Bronchial smooth muscle cell (primary cell): Measurements from ENCODE around the gene MED16. TPM values are rescaled to one million over a fixed set of nuclear protein-coding genes. Genes with fewer than 3 reads are reported as not detected.

Experiments used
- total RNA-seq: library from RNA; depleted of rRNA; stranded (reverse); fragments of >200 nt; gene quantifications from 2 replicates; pipeline ENCODE4 v1.2.1, GENCODE V29; 2014

Gene MED16
- 26.5 and 35.5 TPM in 2 replicates for total RNA-seq

DNA sequence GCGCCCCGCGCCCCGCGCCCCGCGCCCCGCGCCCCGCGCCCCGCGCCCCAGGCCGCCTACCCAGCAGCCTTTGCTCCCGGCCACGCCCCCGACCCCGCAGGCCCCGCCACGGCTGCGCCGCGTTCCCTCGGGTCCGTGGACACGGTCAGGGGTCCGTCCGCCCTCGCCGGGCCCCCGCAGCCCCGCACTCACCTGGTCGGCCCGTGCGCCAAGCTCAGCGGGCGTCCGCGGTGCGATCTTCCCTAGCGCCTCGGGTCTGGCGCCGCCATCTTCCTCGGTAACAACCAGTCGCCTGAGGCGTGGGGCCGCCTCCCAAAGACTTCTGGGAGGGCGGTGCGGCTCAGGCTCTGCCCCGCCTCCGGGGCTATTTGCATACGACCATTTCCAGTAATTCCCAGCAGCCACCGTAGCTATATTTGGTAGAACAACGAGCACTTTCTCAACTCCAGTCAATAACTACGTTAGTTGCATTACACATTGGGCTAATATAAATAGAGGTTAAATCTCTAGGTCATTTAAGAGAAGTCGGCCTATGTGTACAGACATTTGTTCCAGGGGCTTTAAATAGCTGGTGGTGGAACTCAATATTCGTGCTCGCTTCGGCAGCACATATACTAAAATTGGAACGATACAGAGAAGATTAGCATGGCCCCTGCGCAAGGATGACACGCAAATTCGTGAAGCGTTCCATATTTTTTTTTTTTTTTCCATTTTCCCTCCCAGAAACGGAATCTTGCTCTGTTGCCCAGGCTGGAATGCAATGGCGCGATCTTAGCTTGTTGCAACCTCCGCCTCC, at the start of gene MED16, which contains the start of gene RNU6-9:
TSS of gene MED16 (minus strand) at position 294 of the 796 bp plus-strand sequence. CDS start 2,056 bp downstream, outside the sequence.
TSS of gene RNU6-9 (plus strand) at position 591 of the 796 bp plus-strand sequence.

DNA sequence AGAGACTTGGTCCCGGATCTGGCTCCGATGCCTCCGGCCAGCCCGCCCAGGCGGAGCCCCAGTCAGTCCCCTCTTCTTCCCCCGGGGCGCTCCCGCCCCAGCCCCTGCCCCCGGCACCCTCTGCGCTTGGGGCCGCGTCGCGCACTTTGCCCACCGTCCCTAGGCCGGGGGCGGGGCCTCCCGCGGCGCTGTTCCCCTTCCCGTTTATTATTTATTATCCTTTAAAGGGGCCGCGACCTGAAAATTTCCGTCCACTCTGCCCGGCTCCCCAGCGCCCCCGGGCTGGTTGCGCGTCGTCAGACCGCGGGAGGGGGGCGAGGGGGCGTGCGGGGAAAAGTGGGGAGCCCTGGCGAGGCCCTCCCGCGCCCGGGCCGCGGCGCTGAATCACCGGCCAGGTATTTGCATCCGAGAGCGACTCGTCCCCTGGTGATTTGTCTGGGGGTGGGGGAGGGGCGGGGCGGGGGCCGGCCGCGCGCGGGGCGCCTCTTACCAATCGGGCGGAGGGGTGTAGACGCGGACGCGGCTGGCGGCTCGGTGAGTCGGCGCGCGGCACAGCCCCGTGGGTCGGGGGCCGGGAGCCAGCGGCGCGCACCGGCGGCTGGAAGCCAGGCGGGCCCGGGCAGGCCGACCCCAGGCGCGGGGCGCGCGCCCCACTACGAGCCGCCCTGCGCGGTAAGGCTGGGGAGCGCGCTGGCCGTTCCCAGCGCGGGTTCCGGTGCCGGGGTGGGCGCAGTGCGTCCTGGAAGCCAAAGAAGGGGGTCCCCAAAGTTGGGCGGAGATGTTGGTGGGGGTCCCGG, 32.7 kb upstream of the MED16 start, which contains the start of gene ARID3A:
TSS of gene ARID3A (plus strand) at position 510 of the 797 bp plus-strand sequence. CDS start 3,494 bp downstream, outside the sequence.

DNA sequence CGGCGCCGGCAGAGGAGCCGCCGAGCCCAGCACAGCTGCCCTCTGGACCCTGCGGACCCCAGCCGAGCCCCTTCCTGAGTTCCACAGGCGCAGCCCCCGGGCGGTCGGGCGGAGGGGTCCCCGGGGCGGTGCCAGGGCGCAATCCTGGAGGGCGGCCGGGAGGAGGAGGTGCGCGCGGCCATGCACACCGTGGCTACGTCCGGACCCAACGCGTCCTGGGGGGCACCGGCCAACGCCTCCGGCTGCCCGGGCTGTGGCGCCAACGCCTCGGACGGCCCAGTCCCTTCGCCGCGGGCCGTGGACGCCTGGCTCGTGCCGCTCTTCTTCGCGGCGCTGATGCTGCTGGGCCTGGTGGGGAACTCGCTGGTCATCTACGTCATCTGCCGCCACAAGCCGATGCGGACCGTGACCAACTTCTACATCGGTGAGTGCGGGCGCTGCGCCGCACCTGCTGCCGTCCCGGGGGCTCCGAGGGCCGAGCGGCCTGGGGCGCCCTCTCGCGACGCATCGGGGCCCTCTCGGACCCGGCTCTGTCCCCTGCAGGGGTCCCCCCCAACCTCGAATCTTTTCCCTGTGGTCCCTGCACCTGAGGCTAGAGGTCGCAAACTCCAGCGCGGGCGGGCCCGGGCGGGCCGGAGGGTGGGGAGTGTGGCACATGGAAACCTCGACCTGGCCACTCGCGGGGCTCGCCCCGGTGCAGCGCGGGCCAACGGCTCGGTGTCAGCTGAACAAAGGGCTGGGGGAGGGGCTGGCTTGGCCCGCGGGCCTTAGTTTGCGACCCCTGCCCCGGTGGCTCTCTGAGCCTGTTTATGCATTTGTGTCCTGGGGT, 24.6 kb upstream of the MED16 start, which contains the start of gene KISS1R:
TSS of gene KISS1R (plus strand) at position 11 of the 829 bp plus-strand sequence. CDS start at position 181, 170 bp downstream.

DNA sequence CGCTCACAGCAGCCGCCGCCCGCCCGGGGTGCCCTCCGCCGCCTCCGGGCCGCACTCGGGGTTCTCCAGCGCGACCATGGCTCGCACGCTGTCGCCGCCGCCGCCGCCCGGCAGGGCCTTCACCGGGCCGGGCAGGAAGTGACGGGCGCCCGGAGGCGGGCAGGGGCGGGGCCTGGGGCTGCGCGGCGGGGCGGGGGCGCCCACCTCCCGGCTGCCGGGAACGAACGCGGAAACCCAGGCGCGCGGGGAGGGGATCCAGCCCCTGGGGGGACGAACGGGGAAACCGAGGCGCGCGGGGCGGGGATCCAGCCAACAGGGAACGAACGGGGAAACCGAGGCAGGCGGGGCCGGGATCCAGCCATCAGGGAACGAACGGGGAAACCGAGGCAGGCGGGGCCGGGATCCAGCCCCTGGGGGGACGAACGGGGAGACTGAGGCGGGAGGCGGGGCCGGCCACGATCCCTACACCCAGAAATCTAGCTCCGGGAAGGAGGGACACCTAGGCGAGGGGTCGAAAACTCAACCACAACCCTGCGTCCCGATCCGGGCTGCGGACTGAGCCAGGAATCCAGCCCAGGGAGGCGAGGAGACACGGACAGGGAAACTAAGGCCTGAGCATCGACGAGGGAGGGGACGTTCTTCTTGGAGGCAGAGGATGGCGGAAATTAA, 20.2 kb upstream of the MED16 start, which contains the start of gene R3HDM4:
TSS of gene R3HDM4 (minus strand) at position 140 of the 669 bp plus-strand sequence. CDS start at position 78, 62 bp downstream.

GRCh38 chr19:858868-859843, 33.8 kb downstream of the MED16 start, which contains the start of gene CFD:
Gene CFD, plus strand, starts transcription at chr19:859664. Its CDS starts 26 bp downstream, at chr19:859690.

GRCh38 chr19:852136-853013, 40.6 kb downstream of the MED16 start, which contains the start of gene ELANE:
Gene ELANE, plus strand, starts transcription at chr19:852303. Its CDS starts 26 bp downstream, at chr19:852329.

GRCh38 chr19:840519-841206, 52.3 kb downstream of the MED16 start, which contains the start of gene PRTN3:
Gene PRTN3, plus strand, starts transcription at chr19:840999. Its CDS starts 10 bp downstream, at chr19:841009.

DNA sequence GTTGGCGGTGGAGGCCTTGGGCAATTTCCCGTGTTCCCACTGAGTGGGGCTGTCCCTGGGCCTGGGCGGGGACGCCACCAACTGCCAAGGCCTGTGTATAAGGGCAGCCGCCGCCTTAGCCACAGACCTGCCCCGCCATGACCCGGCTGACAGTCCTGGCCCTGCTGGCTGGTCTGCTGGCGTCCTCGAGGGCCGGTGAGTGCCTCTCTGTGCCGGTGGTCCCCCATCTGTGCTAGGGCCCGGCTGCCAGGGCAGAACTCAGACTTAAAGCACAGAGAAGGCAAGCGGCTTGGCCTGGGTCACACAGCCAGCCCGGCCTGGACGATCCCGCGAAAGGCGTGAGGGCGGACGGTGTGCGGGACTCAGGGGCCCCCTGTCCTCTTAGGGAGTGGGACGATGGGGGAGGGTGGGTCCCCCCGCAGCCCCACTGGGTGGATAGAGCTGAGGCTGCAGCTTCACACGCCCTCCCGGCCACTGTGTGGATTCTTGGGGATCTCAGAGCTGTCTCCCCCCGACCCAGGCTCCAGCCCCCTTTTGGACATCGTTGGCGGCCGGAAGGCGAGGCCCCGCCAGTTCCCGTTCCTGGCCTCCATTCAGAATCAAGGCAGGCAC, 65.2 kb downstream of the MED16 start, which contains the start of gene AZU1:
TSS of gene AZU1 (plus strand) at position 128 of the 612 bp plus-strand sequence. CDS start at position 138, 10 bp downstream.

DNA sequence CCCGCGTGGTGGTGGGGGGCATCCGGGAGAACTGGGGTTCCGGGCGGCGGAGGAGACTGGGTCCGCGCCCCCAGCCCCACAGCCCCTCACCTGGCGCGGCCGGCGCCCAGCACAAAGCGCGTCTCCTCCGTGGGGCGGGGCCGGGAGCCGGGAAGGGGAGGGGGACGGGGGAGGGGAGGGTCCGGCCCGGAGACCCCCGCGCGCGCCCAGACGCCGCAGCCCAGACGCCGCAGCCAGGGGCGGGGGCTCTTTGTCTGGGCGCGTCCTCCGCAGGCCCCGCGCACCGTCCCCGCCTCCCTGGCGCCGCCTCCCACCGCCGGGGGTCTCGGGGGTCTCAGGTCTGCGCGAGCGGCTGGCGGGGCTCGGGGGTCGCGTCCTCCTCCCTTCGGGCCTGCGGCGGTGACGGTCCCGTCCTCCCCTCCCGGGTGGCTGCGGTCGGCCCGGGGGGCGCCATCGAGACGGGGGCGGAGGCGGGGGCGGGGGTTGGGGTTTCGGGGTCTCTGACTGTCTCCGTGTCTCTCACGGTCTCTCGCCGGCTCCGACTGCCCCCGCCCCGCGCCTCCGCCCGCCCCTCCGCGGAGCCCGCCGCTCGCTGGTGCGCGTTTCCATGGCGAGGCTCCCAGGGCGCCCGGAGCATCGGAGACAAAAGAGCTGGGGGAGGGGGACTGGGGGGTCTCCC, 71.0 kb downstream of the MED16 start, which contains the start of gene PLPPR3:
TSS of gene PLPPR3 (minus strand) at position 131 of the 679 bp plus-strand sequence. CDS start 396 bp downstream, outside the sequence.

Other genes with a start within 250 kb of the MED16 start
- 10.1 and 11.6 TPM in 2 replicates for gene RNF126, start 230.0 kb downstream of the MED16 start, total RNA-seq
- 24.1 and 37.4 TPM in 2 replicates for gene FSTL3, start 216.8 kb downstream of the MED16 start, total RNA-seq
- gene PRSS57, start 197.7 kb downstream of the MED16 start, total RNA-seq, result not detected in 2 replicates
- 12.5 and 68.7 TPM in 2 replicates for gene PALM, start 184.3 kb downstream of the MED16 start, total RNA-seq
- 0.32 and 0.43 TPM in 2 replicates for gene MISP, start 142.1 kb downstream of the MED16 start, total RNA-seq
- gene PTBP1, start 95.7 kb downstream of the MED16 start, total RNA-seq, result 58.3 and 65.3 TPM in 2 replicates
- 0.47 and 0.77 TPM in 2 replicates for gene PLPPR3, start 71.2 kb downstream of the MED16 start, total RNA-seq
- gene AZU1, start 65.3 kb downstream of the MED16 start, total RNA-seq, result 0.16 TPM in 1 of 2 replicates, not detected in the other
- gene PRTN3, start 52.2 kb downstream of the MED16 start, total RNA-seq, result not detected in 2 replicates
- 0.16 and 0.69 TPM in 2 replicates for gene ELANE, start 40.9 kb downstream of the MED16 start, total RNA-seq
- gene CFD, start 33.5 kb downstream of the MED16 start, total RNA-seq, result 56.0 and 362 TPM in 2 replicates
- not detected in 2 replicates for gene RNU6-9, start 297 bp upstream of the MED16 start, total RNA-seq
- 12.3 and 14.0 TPM in 2 replicates for gene R3HDM4, start 20.0 kb upstream of the MED16 start, total RNA-seq
- 0.09 TPM in 1 of 2 replicates, not detected in the other for gene KISS1R, start 24.1 kb upstream of the MED16 start, total RNA-seq
- 12.6 and 17.0 TPM in 2 replicates for gene ARID3A, start 32.8 kb upstream of the MED16 start, total RNA-seq
- 45.9 and 49.6 TPM in 2 replicates for gene WDR18, start 91.2 kb upstream of the MED16 start, total RNA-seq
- 0.32 and 0.60 TPM in 2 replicates for gene GRIN3B, start 107.2 kb upstream of the MED16 start, total RNA-seq
- gene TMEM259, start 127.9 kb upstream of the MED16 start, total RNA-seq, result 41.6 TPM in 2 replicates
- gene RNU6-2, start 128.3 kb upstream of the MED16 start, total RNA-seq, result not detected in 2 replicates
- 141 and 152 TPM in 2 replicates for gene CNN2, start 133.4 kb upstream of the MED16 start, total RNA-seq
- 2.6 and 6.6 TPM in 2 replicates for gene ABCA7, start 146.9 kb upstream of the MED16 start, total RNA-seq
- 0.79 and 0.94 TPM in 2 replicates for gene ARHGAP45, start 174.0 kb upstream of the MED16 start, total RNA-seq
- gene POLR2E, start 202.2 kb upstream of the MED16 start, total RNA-seq, result 89.2 and 104 TPM in 2 replicates
- 404 and 638 TPM in 2 replicates for gene GPX4, start 210.8 kb upstream of the MED16 start, total RNA-seq